Liver (tissue), 3 donors: Measurements from ENCODE around the gene SMURF2.

Source experiments
- CTCF ChIP-seq: fragments of 150-350 bp; IDR thresholded peaks from 2 replicates; pipeline ENCODE4 v1.5.1; 2017; ENCODE audit warnings: improper control_type of control experiment, low read depth, low read length; ENCODE audit not compliant: missing input control
- EGR1 ChIP-seq, 2 donors: IDR thresholded peaks; 2 replicates each; pipeline ENCODE4 v1.6.1; 2016 to 2018; ENCODE audit warnings: antibody characterized with exemption in 2 of 2, low read depth in 2 of 2
- RAD21 ChIP-seq, 2 donors: IDR thresholded peaks; 2 replicates each; pipeline ENCODE4 v1.6.1; 2016; ENCODE audit warnings: antibody characterized with exemption in 2 of 2, mild to moderate bottlenecking in 2 of 2
- RXRA ChIP-seq, 2 donors: IDR thresholded peaks; 2 replicates each; pipeline ENCODE4 v1.6.1; 2017 to 2018; ENCODE audit warnings: antibody characterized with exemption in 2 of 2, mild to moderate bottlenecking in 1 of 2
- SP1 ChIP-seq: IDR thresholded peaks from 2 replicates; pipeline ENCODE4 v1.6.1; 2018; ENCODE audit warnings: antibody characterized with exemption, mild to moderate bottlenecking
- YY1 ChIP-seq: IDR thresholded peaks from 2 replicates; pipeline ENCODE4 v1.6.1; 2016; ENCODE audit warnings: antibody characterized with exemption, mild to moderate bottlenecking
- ZBTB33 ChIP-seq: IDR thresholded peaks from 2 replicates; pipeline ENCODE4 v1.6.1; 2016; ENCODE audit warnings: antibody characterized with exemption
- donor health status: healthy.
- donor health status: healthy.

GRCh38 chr17:64529221-64529620, 132.9 kb downstream of the SMURF2 start:
- TF ChIP-seq CTCF (no peak), RAD21 (IDR thresholded peaks at IDR 0.05) (no peak), EGR1 (IDR thresholded peaks at IDR 0.05; ENCODE audit: low read depth in 2 of 2) (no peak), ZBTB33 (no peak), SP1 (no peak), YY1 (no peak), RXRA (IDR thresholded peaks at IDR 0.05) (no peak)
